Activated CD4-positive, alpha-beta T cell treated with anti-CD3 and anti-CD28 coated beads, Interleukin-2, amount 50 U/mL, for 48 hours (primary cell): ENCODE results near the gene BRPF1.

Experiments used
- DNase-seq, 2 experiments: peaks; one replicate each; pipeline ENCODE4 v3.0.0-alpha.2; 2020

BRPF1 gene

GRCh38 chr3:9739181-9739580 lies 7.6 kb downstream of the BRPF1 start:
- no peak for DNase-seq

- no peak for DNase-seq
These were observed 11.0 kb downstream of the BRPF1 start for GRCh38 chr3:9742560-9742959.

DNA sequence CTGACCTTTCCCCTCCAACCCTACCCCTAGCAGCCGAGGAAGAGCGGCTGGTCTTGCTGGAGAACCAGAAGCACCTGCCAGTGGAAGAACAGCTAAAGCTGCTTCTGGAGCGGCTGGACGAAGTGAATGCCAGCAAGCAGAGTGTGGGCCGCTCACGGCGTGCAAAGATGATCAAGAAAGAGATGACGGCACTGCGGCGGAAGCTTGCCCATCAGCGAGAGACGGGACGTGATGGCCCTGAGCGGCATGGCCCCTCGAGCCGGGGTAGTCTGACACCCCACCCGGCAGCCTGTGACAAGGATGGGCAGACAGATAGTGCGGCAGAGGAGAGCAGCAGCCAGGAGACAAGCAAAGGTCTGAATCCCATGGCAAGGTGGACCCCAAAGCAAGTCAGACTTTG lies 12.0 kb downstream of the BRPF1 start:
- no peak for DNase-seq

DNA sequence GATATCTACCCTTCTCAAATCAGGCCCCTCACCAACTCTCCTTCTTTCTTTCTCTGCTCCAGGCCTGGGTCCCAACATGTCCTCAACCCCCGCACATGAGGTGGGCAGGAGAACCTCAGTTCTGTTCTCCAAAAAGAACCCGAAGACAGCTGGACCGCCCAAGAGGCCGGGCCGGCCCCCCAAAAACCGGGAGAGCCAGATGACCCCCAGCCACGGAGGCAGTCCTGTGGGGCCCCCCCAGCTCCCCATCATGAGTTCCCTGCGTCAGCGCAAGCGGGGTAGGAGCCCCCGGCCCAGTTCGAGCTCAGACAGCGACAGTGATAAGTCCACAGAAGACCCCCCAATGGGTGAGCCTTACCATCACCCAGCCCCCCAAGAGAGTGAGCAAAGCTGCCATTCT lies 12.6 kb downstream of the BRPF1 start:
- no peak for DNase-seq

DNA sequence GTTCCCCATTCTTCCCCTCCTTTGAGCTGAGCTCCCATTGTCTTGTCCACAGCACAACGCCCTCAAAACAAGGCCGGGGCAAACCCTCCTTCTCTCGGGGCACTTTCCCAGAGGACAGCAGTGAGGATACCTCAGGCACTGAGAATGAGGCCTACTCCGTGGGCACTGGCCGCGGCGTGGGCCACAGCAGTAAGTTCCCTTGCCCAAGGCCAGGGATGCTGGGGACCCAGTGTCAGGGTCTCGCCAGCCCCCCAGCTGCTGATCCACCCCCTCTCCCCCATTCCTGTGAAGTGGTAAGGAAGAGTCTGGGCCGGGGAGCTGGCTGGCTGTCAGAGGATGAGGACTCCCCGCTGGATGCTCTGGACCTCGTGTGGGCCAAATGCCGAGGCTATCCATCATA lies 14.0 kb downstream of the BRPF1 start:
- no peak for DNase-seq

GRCh38 chr3:9746330-9746729 lies 14.8 kb downstream of the BRPF1 start:
- no peak for DNase-seq

DNA sequence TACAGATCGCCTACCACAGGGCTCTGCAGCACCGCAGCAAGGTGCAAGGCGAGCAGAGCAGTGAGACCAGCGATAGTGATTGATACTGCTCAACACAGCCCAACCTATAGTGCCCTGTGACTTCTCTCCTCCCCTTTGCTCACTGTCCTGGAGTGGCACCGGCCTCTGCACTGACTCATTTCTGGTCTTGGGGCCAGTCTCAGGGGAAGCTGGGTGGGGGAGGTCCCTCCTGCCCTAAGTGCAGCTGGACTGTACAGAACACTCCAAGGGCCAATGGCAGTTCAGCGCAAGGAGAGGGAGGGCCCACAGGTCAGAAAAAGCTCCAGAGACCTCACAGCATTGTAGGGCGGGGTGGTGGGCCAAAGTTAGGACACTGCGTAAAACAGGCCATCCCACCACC lies 15.7 kb downstream of the BRPF1 start:
- DNase-seq, result no peak

DNA sequence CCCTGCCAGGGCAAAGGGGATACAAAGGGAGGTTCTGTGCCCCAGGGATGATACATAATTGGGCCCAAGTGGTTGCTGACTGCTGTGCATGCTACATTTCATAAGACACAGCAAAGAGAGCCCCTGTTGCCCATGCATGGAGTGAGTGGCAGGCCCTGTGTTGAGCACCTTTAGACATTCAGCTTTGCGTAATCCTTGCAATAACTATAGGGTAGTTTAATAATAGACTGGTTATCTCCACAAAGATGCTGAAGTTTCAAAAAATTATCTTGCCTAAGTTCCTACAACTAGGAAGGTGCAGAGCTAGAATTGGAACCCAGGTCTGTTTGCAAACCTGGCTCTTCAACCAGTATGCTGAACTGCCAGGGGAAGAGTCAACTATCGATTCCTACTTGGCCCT lies 16.5 kb downstream of the BRPF1 start:
- no peak for DNase-seq

DNA sequence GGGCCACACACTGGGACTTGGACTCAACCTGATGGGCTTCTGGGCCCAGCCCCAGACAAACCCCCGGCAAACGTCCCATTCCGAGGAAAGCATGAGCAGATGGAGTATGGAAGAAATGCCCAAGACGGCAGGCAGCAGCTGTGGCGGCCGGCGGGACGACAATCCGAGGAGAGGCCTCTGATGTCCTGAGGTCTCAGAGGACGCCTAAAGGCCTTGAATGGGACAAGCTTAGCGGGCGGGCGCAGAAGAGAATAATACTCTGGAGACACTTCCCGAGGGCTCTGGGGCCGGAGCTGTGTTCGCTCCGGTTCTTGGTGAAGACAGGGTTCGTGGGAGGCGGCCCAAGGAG lies 17.7 kb downstream of the BRPF1 start:
- no peak for DNase-seq

DNA sequence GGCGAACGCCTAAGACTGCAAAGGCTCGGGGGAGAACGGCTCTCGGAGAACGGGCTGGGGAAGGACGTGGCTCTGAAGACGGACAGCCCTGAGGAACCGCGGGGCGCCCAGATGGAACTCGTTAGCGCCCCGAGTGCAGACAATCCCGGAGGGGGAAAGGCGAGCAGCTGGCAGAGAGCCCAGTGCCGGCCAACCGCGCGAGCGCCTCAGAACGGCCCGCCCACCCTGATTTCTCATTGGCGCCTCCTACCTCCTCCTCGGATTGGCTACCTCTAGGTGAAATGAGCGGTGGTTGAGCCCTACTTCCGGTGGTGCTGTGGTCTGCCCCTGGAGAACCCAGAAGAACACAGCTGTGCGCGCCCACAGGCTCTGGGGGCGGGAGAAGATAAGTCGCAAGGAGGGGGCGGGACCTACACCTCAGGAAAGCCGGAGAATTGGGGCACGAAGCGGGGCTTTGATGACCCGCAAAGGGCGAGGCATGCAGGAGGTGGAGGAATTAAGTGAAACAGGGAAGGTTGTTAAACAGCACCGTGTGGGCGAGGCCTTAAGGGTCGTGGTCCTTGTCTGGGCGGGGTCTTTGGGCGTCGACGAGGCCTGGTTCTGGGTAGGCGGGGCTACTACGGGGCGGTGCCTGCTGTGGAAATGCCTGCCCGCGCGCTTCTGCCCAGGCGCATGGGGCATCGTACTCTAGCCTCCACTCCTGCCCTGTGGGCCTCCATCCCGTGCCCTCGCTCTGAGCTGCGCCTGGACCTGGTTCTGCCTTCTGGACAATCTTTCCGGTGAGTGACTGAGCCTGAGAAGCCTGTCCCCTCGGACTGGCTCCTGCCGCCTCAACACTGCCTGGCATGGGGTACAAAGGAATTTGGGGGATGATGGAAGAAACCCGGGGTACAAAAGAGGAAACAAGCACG lies 18.4 kb downstream of the BRPF1 start, which contains the start of gene OGG1:
Gene OGG1 (plus strand): TSS at position 308 of the 911 bp plus-strand sequence. CDS start 335 bp downstream, at position 643.
- peak; percentile 96 to 98 for DNase-seq

DNA sequence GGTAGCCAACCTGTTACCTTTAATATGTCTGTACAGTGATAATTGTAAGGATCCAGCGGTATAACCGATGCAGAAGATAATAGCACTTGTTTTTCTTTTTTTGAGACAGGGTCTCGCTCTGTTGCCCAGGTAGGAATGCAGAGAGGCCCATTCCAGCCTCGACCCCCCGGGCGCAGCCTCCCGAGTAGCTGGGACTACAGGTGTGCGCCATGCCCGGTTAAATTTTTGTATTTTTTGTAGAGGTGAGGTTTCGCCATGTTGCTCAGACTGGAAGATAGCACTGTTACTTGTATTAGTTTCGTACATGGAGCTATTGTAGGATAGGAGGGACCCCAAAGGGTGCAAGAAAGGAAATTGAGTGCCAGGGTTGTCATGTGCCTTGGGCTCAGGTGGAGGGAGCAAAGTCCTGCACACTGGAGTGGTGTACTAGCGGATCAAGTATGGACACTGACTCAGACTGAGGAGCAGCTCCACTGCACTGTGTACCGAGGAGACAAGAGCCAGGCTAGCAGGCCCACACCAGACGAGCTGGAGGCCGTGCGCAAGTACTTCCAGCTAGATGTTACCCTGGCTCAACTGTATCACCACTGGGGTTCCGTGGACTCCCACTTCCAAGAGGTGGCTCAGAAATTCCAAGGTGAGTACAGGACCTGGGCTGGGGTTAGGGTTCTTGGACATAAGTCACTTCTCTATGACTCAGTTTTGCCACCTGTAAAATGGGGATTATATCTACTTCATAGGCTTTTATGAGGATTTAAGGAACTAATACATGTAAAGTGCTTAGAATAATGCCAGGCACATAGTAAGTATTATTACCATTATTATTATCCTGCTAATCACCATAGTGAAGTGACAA lies 19.2 kb downstream of the BRPF1 start:
- peak in 1 of 2 experiments; percentile 29 for DNase-seq

- DNase-seq, result no peak
These were observed 23.1 kb downstream of the BRPF1 start for GRCh38 chr3:9754678-9755077.

DNA sequence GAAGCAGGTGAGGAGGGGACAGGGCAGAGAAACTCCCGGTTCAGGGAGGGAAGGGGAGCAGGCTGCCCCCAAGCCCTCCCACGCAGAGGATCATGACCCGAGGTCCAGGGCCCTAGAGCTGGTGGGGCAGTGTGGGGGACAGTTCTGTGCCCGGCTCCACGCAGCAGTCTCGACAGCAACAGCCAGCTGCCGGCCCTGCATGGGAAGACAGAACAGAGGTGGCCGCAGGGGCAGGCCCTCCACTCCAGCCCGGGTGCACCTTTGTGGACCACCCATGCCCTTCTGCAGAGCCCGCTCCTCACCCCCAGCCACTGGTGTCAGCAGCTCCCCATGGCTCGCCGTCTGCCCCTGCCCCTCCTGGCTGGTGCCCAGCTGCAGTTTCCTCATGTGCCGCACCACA lies 25.9 kb downstream of the BRPF1 start:
- no peak for DNase-seq

DNA sequence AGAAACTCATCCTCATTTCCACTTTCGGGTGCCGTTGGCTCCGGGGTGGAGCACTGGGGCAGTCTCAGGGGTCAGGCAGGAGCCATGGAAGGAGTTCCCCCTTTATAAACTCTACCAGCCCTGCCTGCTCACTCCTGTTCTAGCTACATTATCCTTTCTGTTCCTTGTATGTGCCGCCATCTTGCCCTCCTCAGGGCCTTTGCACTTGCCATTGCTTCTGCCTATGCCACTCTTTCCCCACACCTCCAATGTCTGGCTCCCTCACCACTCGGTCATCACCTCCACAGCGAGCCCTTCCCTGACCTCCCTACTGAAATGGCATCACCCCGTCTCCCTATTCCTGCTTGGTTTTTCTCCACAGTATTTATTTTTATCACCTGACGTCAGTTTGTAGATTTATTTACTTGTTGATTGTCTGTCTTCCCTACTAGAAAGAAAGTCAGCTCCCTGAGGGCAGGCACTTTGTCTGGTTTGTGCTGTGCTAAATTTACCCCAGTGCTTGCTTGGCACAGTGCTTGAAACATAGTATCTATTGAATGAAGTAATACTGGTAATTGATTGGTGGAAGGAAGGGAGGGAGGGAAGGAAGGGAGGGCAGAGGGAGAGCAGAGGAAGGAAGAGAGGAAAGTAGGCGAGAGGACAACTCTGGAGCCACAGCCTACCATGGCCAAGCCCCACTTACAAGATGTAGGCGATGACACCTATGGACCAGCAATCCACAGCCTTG lies 29.4 kb downstream of the BRPF1 start:
- no peak for DNase-seq

DNA sequence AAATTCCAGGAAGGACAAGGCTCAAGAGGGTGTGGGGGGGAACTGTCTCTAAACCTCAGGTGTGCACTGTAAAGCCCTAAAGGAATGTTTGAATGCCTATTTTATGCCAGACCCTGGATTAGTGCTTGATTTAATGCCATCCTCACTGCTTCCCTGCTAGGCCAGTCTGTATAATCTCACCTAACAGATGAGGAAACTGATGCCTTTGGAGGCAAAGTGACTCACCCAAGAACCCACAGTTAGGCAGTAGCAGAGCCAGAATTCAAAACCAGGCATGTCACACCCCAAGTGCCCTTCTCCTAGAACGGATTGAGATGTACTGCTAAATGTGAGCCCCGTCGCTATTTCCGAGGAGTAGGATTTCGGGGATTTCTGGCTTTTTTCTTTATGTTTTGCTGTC lies 30.4 kb downstream of the BRPF1 start:
- no peak for DNase-seq

- DNase-seq, result no peak
These were observed 31.3 kb downstream of the BRPF1 start for GRCh38 chr3:9762871-9763270.

- DNase-seq, result no peak
These were observed 34.3 kb downstream of the BRPF1 start for GRCh38 chr3:9765865-9766264.

GRCh38 chr3:9767418-9767817 lies 35.9 kb downstream of the BRPF1 start:
- DNase-seq, result no peak

- DNase-seq, result no peak
These were observed 36.7 kb downstream of the BRPF1 start for GRCh38 chr3:9768141-9768775.

DNA sequence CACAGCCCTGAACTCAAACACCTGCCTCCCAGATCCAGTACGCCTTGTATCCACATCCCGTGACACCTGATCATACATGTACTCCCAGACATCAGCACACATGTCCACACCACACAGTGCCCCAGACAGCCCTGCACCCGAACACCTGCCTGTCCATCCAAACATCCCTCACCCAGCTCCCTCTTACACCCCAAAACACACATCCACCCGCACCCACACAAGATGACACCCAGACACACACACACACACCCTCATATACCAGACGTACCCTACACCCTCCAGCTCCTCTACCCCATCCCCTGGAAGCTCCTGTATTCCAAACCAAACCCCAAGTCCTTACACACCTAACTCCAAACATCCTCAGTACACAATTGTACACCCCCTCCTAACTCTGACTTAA lies 37.5 kb downstream of the BRPF1 start:
- no peak for DNase-seq

GRCh38 chr3:9769426-9770275 lies 38.1 kb downstream of the BRPF1 start, which contains the start of gene CAMK1:
CAMK1 (minus strand) TSS chr3:9769947; CDS start chr3:9767749, 2,198 bp downstream.
- DNase-seq, result peak; percentile 75 to 79
